ENCODE measurements around the gene SLC6A12. TPM values are rescaled to one million over a fixed set of nuclear protein-coding genes. Genes with fewer than 3 reads are reported as not detected.
A peak's percentile ranks its signal among the peaks of the same experiment; 100 is the strongest.

The SLC6A12 gene
- polyA plus RNA-seq, 1 of the 3 experiments (the other 2 are of a cell fraction): 0.02 TPM

- Histone ChIP-seq H3F3A (replicated peaks; ENCODE audit: insufficient read depth) (no peaks in the 10 kb centered on the region), H3K9me2 (no peaks in the 10 kb centered on the region), H3K4me1 (ENCODE audit: control insufficient read depth in 1 of 2, insufficient read depth in 2 of 2, low read depth in 1 of 2, low read length in 1 of 2) (peaks cover 14 to 88% of the 10 kb centered on the region in 2 experiments), H3K79me2 (ENCODE audit: insufficient read depth) (no peaks in the 10 kb centered on the region), H3K9ac (no peak overlapping the region), H2AFZ (ENCODE audit: low read depth) (peak overlapping the region; percentile 39; the same call in 1 of the 2 replicates), H3K36me3 (replicated peaks in 1 of 2; ENCODE audit: control insufficient read depth in 1 of 2, insufficient read depth in 2 of 2, low read length in 1 of 2) (no peaks in the 10 kb centered on the region), H4K20me1 (ENCODE audit: insufficient read depth) (no peaks in the 10 kb centered on the region), H3K27ac (ENCODE audit: low read depth in 2 of 2, low read length in 1 of 2) (peak overlapping the region in 1 of 2 experiments; percentile 92; a peak in 2 of 4 replicates), H3K4me2 (no peak overlapping the region), H3K4me3 (ENCODE audit: low read depth in 2 of 2, low read length in 1 of 2) (no peak overlapping the region), H3K27me3 (ENCODE audit: insufficient read depth) (no peaks in the 10 kb centered on the region), H3K9me3 (no peaks in the 10 kb centered on the region)
- peak; percentile 80 for DNase-seq
- WGBS (ENCODE audit: low lambda C conversion rate): 42% methylated on average over 10 of the region's 10 CpGs
- 0 out of 4 replicates have a peak, but pooled peaks of 1 of the 2 experiments have one; percentile 37 for TF ChIP-seq EP300 (IDR thresholded peaks at IDR 0.05; ENCODE audit: borderline replicate concordance in 1 of 2, low read depth in 1 of 2, low read length in 1 of 2)
- TF ChIP-seq NFIC (IDR thresholded peaks at IDR 0.05; ENCODE audit: borderline replicate concordance): 0 out of 2 replicates have a peak, but pooled peaks have one; percentile 8
- no peak for TF ChIP-seq USF2 (IDR thresholded peaks at IDR 0.05; ENCODE audit: borderline replicate concordance, low read depth, low read length)
- TF ChIP-seq MXI1 (IDR thresholded peaks at IDR 0.05; ENCODE audit: low read depth, low read length): peak; percentile 29; the same call in 1 of the 2 replicates
- CTCF ChIA-PET: interaction anchor here (0.7 to 3.3 kb wide), 7 partner anchors 9 to 394 kb away, joined by 3 to 17 read pairs (median 3); no protein-coding TSS in a partner anchor
- POLR2A ChIA-PET: no interaction called here
These were observed 38.7 kb downstream of the SLC6A12 start for GRCh38 chr12:175250-175649.

GRCh38 chr12:174596-174995 lies 39.4 kb downstream of the SLC6A12 start:
- peaks cover 14 to 82% of the 10 kb centered on the region in 2 experiments for H3K4me1 ChIP-seq (ENCODE audit: control insufficient read depth in 1 of 2, insufficient read depth in 2 of 2, low read depth in 1 of 2, low read length in 1 of 2)
- DNase-seq: peak; percentile 81
- H3F3A ChIP-seq (replicated peaks; ENCODE audit: insufficient read depth): no peaks in the 10 kb centered on the region
- CTCF ChIA-PET: interaction anchor here (0.9 to 3.3 kb wide), 2 partner anchors 21 to 395 kb away, joined by 3 to 17 read pairs; no protein-coding TSS in a partner anchor
- H2AFZ ChIP-seq (ENCODE audit: low read depth): no peak overlapping the region
- no peaks in the 10 kb centered on the region for H3K36me3 ChIP-seq (replicated peaks in 1 of 2; ENCODE audit: control insufficient read depth in 1 of 2, insufficient read depth in 2 of 2, low read length in 1 of 2)
- 67% methylated on average over 11 of the region's 23 CpGs for WGBS (ENCODE audit: low lambda C conversion rate)
- H3K27ac ChIP-seq (ENCODE audit: low read depth in 2 of 2, low read length in 1 of 2): peak overlapping the region in 1 of 2 experiments; percentile 92; a peak in 2 of 4 replicates
- no peak overlapping the region for H3K4me2 ChIP-seq
- H3K9me2 ChIP-seq: no peaks in the 10 kb centered on the region
- H3K27me3 ChIP-seq (ENCODE audit: insufficient read depth): no peaks in the 10 kb centered on the region
- H3K79me2 ChIP-seq (ENCODE audit: insufficient read depth): no peaks in the 10 kb centered on the region
- no peaks in the 10 kb centered on the region for H4K20me1 ChIP-seq (ENCODE audit: insufficient read depth)
- no peak for TF ChIP-seq RCOR1 (IDR thresholded peaks at IDR 0.05; ENCODE audit: low read length)
- no peak for TF ChIP-seq JUND (IDR thresholded peaks at IDR 0.05)
- no peak for TF ChIP-seq YY1 (IDR thresholded peaks at IDR 0.05; ENCODE audit: low read depth)
- TF ChIP-seq TEAD4 (IDR thresholded peaks at IDR 0.05; ENCODE audit: borderline replicate concordance, insufficient read depth): no peak
- no peak for TF ChIP-seq SMC3 (IDR thresholded peaks at IDR 0.05; ENCODE audit: low read depth, low read length)
- TF ChIP-seq FOSL2 (IDR thresholded peaks at IDR 0.05; ENCODE audit: borderline replicate concordance, low read depth): no peak
- no peak for TF ChIP-seq GATA2 (CRISPR knock-in tag; IDR thresholded peaks at IDR 0.05)
- no peak for TF ChIP-seq MXI1 (IDR thresholded peaks at IDR 0.05; ENCODE audit: low read depth, low read length)
- no peak for TF ChIP-seq TAF1 (IDR thresholded peaks at IDR 0.05; ENCODE audit: borderline replicate concordance, low read depth, low read length)
- no peak for TF ChIP-seq RXRA (IDR thresholded peaks at IDR 0.05; ENCODE audit: borderline replicate concordance, low read depth)
- no peak for TF ChIP-seq ZBTB33 (IDR thresholded peaks at IDR 0.05; ENCODE audit: borderline replicate concordance, low read depth)
- TF ChIP-seq CHD2 (IDR thresholded peaks at IDR 0.05; ENCODE audit: low read length, partially characterized antibody): no peak
- TF ChIP-seq FOXJ3 (CRISPR knock-in tag; IDR thresholded peaks at IDR 0.05): no peak
- TF ChIP-seq GABPA (IDR thresholded peaks at IDR 0.05; ENCODE audit: low read depth): no peak
- H3K9me3 ChIP-seq: no peaks in the 10 kb centered on the region
- no peak overlapping the region for H3K4me3 ChIP-seq (ENCODE audit: low read depth in 2 of 2, low read length in 1 of 2)
- POLR2A ChIA-PET: no interaction called here
- no peak overlapping the region for H3K9ac ChIP-seq
